HCT116 (cell line): ENCODE measurements around the gene GALNT14. TPM values are rescaled to one million over a fixed set of nuclear protein-coding genes. Genes with fewer than 3 reads are reported as not detected.

Experiments
- ATAC-seq: fragments of 200-7000 bp; cut with Tn5 transposase; 2 replicates; pipeline ENCODE4 v1.9.1; 2020; ENCODE audit warnings: mild to moderate bottlenecking, moderate library complexity
- BruUV-seq: library from RNA; stranded (reverse); fragments of 400-500 nt; replicated peaks from 2 replicates; lab custom pipeline; 2021; lab: Mats Ljungman, UMichigan
- CTCF ChIA-PET: fragments of 300-600 bp; sonication (Branson Sonifier 250); formaldehyde crosslinking; loops from one replicate; lab custom pipeline; 2021; ENCODE audit warnings: antibody characterized with exemption; lab: Charles Lee
- POLR2A ChIA-PET: fragments of 300-600, 350-600 bp; sonication (Branson Sonifier 250); formaldehyde crosslinking; loops from one replicate; lab custom pipeline; 2021; ENCODE audit warnings: antibody characterized with exemption; lab: Charles Lee
- RAD21 ChIA-PET, 2 experiments: fragments of 300-600 bp; sonication (Branson Sonifier 250); formaldehyde crosslinking; loops; one replicate each; lab custom pipeline; 2023; ENCODE audit warnings: low total read pairs in 2 of 2; ENCODE audit not compliant: uncharacterized antibody in 2 of 2, unreplicated experiment in 2 of 2, low non-redundant PET in 1 of 2; lab: Charles Lee
- DNase-seq: peaks from one replicate; pipeline ENCODE4 v3.0.0-alpha.2; 2010; ENCODE audit warnings: low read depth, low spot score
- H2AFZ ChIP-seq: fragments of 200-600 bp; shearing (Covaris generic), sonication (generic); 2 replicates; pipeline ENCODE4 v1.6.1; 2017; ENCODE audit warnings: low read depth, mixed run types, mixed read lengths, antibody characterized with exemption, low read length; ENCODE audit not compliant: poor library complexity, severe bottlenecking
- H3K27ac ChIP-seq: 2 replicates; pipeline ENCODE4 v1.5.1; 2012; ENCODE audit warnings: low read depth, low read length
- H3K27me3 ChIP-seq: fragments of 200-600 bp; sonication (generic); 2 replicates; pipeline ENCODE4 v1.6.1; 2016; ENCODE audit warnings: mixed run types, low read length, mixed read lengths; ENCODE audit not compliant: insufficient read depth
- H3K36me3 ChIP-seq, 2 experiments: fragments of 200-500 bp in 1 of 2; fragments of 200-600 bp in 1 of 2; sonication (Bioruptor generic) in 1 of 2; sonication (generic) in 1 of 2; 2 replicates each; pipeline versions ENCODE4 v1.5.1 to v1.6.1; 2014 to 2016; ENCODE audit warnings: low read length in 2 of 2, inconsistent platforms in 1 of 2, mixed read lengths in 1 of 2, mixed run types in 1 of 2; ENCODE audit not compliant: insufficient read depth in 2 of 2, control insufficient read depth in 1 of 2
- H3K4me1 ChIP-seq, 2 experiments: fragments of 200-600 bp in 1 of 2; sonication (generic) in 1 of 2; 2 replicates each; pipeline versions ENCODE4 v1.5.1 to v1.6.1; 2012 to 2017; ENCODE audit warnings: low read length in 2 of 2, inconsistent platforms in 1 of 2, mild to moderate bottlenecking in 1 of 2, mixed read lengths in 1 of 2, mixed run types in 1 of 2, moderate library complexity in 1 of 2; ENCODE audit not compliant: insufficient read depth in 2 of 2, control insufficient read depth in 1 of 2
- H3K4me2 ChIP-seq: fragments of 200-600 bp; sonication (generic); 2 replicates; pipeline ENCODE4 v1.6.1; 2017; ENCODE audit warnings: mixed run types, low read length, mixed read lengths
- H3K4me3 ChIP-seq, 2 experiments: fragments of 200-600 bp in 1 of 2; sonication (generic) in 1 of 2; replicated peaks in 1 of 2; 2 replicates each; pipeline ENCODE4 v1.5.1; 2011 to 2016; ENCODE audit warnings: low read length in 2 of 2, control low read depth in 1 of 2, low read depth in 1 of 2, mild to moderate bottlenecking in 1 of 2, mixed read lengths in 1 of 2, mixed run types in 1 of 2
- H3K79me2 ChIP-seq: fragments of 200-600 bp; sonication (generic); 2 replicates; pipeline ENCODE4 v1.6.1; 2017; ENCODE audit warnings: mild to moderate bottlenecking, mixed run types, low read length, moderate library complexity, mixed read lengths; ENCODE audit not compliant: insufficient read depth
- H3K9ac ChIP-seq: fragments of 200-600 bp; sonication (generic); 2 replicates; pipeline ENCODE4 v1.6.1; 2016; ENCODE audit warnings: low read length, mixed read lengths
- H3K9me2 ChIP-seq: fragments of 200-600 bp; sonication (generic), shearing (Covaris generic); 2 replicates; pipeline ENCODE4 v1.6.1; 2017; ENCODE audit warnings: mixed run types, mild to moderate bottlenecking, moderate library complexity; ENCODE audit not compliant: insufficient read depth
- H3K9me3 ChIP-seq, 2 experiments: fragments of 200-500 bp in 1 of 2; fragments of 200-600 bp in 1 of 2; sonication (Bioruptor generic) in 1 of 2; sonication (generic) in 1 of 2; 2 replicates each; pipeline ENCODE4 v1.6.1; 2014 to 2017; ENCODE audit warnings: low read length in 2 of 2, mixed read lengths in 2 of 2, inconsistent platforms in 1 of 2, low read depth in 1 of 2, mild to moderate bottlenecking in 1 of 2, mixed run types in 1 of 2, moderate library complexity in 1 of 2; ENCODE audit not compliant: control insufficient read depth in 1 of 2, insufficient read depth in 1 of 2
- H4K20me1 ChIP-seq: fragments of 200-600 bp; sonication (generic), shearing (Covaris generic); 2 replicates; pipeline ENCODE4 v1.6.1; 2017; ENCODE audit warnings: mixed run types, mild to moderate bottlenecking, moderate library complexity; ENCODE audit not compliant: insufficient read depth
- CBX3 ChIP-seq: IDR thresholded peaks from 2 replicates; pipeline ENCODE4 v1.6.1; 2012; ENCODE audit warnings: low read depth
- CEBPB ChIP-seq: IDR thresholded peaks from 2 replicates; pipeline ENCODE4 v1.6.1; 2012; ENCODE audit warnings: low read depth
- EGR1 ChIP-seq: IDR thresholded peaks from 2 replicates; pipeline ENCODE4 v1.6.1; 2012; ENCODE audit warnings: low read depth
- ELF1 ChIP-seq: IDR thresholded peaks from 2 replicates; pipeline ENCODE4 v1.6.1; 2012; ENCODE audit warnings: low read depth, borderline replicate concordance
- EZH2 ChIP-seq: fragments of 200-600 bp; sonication (generic); IDR thresholded peaks from 2 replicates; pipeline ENCODE4 v1.6.1; 2017; ENCODE audit warnings: antibody characterized with exemption, mixed run types
- JUND ChIP-seq: IDR thresholded peaks from 2 replicates; pipeline ENCODE4 v1.6.1; 2012
- POLR2A ChIP-seq: IDR thresholded peaks from 2 replicates; pipeline ENCODE4 v1.7.0; 2011; ENCODE audit warnings: borderline replicate concordance; ENCODE audit not compliant: insufficient read depth, insufficient read length; ENCODE audit errors: extremely low read depth
- POLR2AphosphoS5 ChIP-seq: IDR thresholded peaks from 2 replicates; pipeline ENCODE4 v1.6.1; 2011; ENCODE audit warnings: mild to moderate bottlenecking, low read depth, low read length, moderate library complexity
- RAD21 ChIP-seq: IDR thresholded peaks from 2 replicates; pipeline ENCODE4 v1.6.1; 2012; ENCODE audit warnings: low read depth, mild to moderate bottlenecking
- SIN3A ChIP-seq: IDR thresholded peaks from 2 replicates; pipeline ENCODE4 v1.6.1; 2012; ENCODE audit warnings: low read depth
- SP1 ChIP-seq: IDR thresholded peaks from 2 replicates; pipeline ENCODE4 v1.6.1; 2012; ENCODE audit warnings: low read depth
- YY1 ChIP-seq: IDR thresholded peaks from 2 replicates; pipeline ENCODE4 v1.6.1; 2011; ENCODE audit warnings: low read length, low read depth, moderate library complexity, mild to moderate bottlenecking; ENCODE audit not compliant: insufficient replicate concordance; ENCODE audit errors: extremely low read depth
- ZFX ChIP-seq: fragments of 450-650 bp; IDR thresholded peaks from 2 replicates; pipeline ENCODE4 v1.6.1; 2017
- ZNF274 ChIP-seq: fragments of 200-500 bp; sonication (Bioruptor generic); IDR thresholded peaks from 2 replicates; pipeline ENCODE4 v1.6.1; 2014; ENCODE audit warnings: mild to moderate bottlenecking, low read depth, low read length, inconsistent platforms
- intact Hi-C: fragments of 100-400 bp; cut with micrococcal nuclease; formaldehyde crosslinking; loops from 2 replicates; pipeline ENCODE4 v1.10.0; 2022
- total RNA-seq: library from RNA; stranded (reverse); gene quantifications from one replicate; pipeline ENCODE4 v1.2.1, GENCODE V29; 2021; ENCODE audit not compliant: unreplicated experiment
- TF ChIP-seq, protein P1 (sequence below): IDR thresholded peaks from 2 replicates; pipeline ENCODE4 v1.6.1; 2012
- TF ChIP-seq, protein P2 (sequence below), 3 experiments: fragments of 200-600 bp in 1 of 3; sonication (generic) in 1 of 3; IDR thresholded peaks in 2 of 3; conservative IDR thresholded peaks in 1 of 3; 2 replicates each; pipeline ENCODE4 v1.5.1; 2012 to 2017; ENCODE audit warnings: low read depth in 2 of 3, low read length in 2 of 3, antibody characterized with exemption in 1 of 3, borderline replicate concordance in 1 of 3, control low read depth in 1 of 3, mild to moderate bottlenecking in 1 of 3, mixed read lengths in 1 of 3, mixed run types in 1 of 3, moderate library complexity in 1 of 3; ENCODE audit not compliant: insufficient read depth in 1 of 3
- TF ChIP-seq, protein P3 (sequence below): IDR thresholded peaks from 2 replicates; pipeline ENCODE4 v1.6.1; 2012; ENCODE audit warnings: low read depth
- TF ChIP-seq, protein P4 (sequence below): IDR thresholded peaks from 2 replicates; pipeline ENCODE4 v1.6.1; 2012

Gene GALNT14
- total RNA-seq, 1 experiment from 2014 or later: 11.2 TPM

DNA sequence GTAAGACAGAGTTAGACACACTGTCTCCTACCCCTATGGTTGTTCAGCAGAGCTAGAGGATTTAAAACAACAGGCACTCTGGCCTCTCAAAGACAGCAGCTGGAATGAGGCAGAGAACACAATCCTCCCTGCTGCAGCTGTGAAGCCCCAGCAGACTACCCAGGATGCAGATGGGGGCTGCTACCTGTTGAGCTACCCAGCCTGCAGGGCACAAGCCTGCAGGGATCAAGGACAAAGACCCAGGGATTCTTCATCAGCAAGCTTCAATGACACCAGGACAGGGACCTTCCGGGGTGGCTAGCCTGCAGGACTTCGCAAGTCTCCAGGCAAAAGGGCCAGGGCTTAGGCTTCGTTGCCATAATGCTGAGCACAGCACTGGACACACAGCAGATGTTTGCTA lies 27.2 kb downstream of the GALNT14 start:
- Histone ChIP-seq H3K27ac (no peak overlapping the region), H3K4me2 (no peak overlapping the region), H3K27me3 (no peaks in the 10 kb centered on the region), H3K9me2 (no peaks in the 10 kb centered on the region), H3K9me3 (no peaks in the 10 kb centered on the region), H4K20me1 (no peaks in the 10 kb centered on the region; the same call in 1 of the 2 replicates), H3K79me2 (no peaks in the 10 kb centered on the region), H3K4me1 (no peaks in the 10 kb centered on the region), H3K36me3 (no peaks in the 10 kb centered on the region), H2AFZ (no peak overlapping the region), H3K4me3 (no peak overlapping the region), H3K9ac (no peak overlapping the region)
- ATAC-seq: no peak
- CTCF ChIA-PET: no interaction called here
- intact Hi-C loops: no loop called here
- no TSS peak for BruUV-seq
- RAD21 ChIA-PET: no interaction called here
- no peak for TF ChIP-seq ELF1
- POLR2A ChIA-PET: no interaction called here
- no peak for DNase-seq

DNA sequence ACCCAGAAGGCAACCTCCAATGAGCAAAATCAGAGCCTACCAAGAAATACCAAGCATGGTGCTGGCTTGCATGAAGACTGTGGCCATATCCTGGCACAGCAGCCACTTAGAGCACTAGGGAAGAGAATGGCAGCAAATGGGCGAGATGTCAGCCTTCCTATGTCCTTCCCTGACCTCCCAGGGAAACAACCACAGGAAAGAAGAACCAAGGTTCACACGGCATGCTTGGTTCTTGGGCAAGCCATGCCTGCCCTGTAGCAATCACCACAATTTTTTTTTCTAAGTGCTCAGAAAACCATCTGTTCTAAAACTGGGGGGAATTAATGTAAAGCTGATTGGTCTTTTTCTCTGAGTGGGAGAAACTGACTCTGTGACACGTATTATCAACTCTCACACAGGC lies 27.8 kb downstream of the GALNT14 start:
- DNase-seq (no peak), ATAC-seq (no peak)
- no peak overlapping the region for H3K9ac ChIP-seq
- ChIA-PET RAD21 (no interaction called here), CTCF (no interaction called here), POLR2A (no interaction called here)
- H3K27ac ChIP-seq: no peak overlapping the region
- H4K20me1 ChIP-seq: no peaks in the 10 kb centered on the region
- intact Hi-C loops: no loop called here
- no peaks in the 10 kb centered on the region for H3K27me3 ChIP-seq
- H3K4me3 ChIP-seq: no peak overlapping the region
- H2AFZ ChIP-seq: no peak overlapping the region
- H3K9me3 ChIP-seq: no peaks in the 10 kb centered on the region
- H3K4me2 ChIP-seq: no peak overlapping the region
- H3K79me2 ChIP-seq: no peaks in the 10 kb centered on the region
- no peaks in the 10 kb centered on the region for H3K9me2 ChIP-seq
- BruUV-seq: no TSS peak
- no peaks in the 10 kb centered on the region for H3K4me1 ChIP-seq
- no peaks in the 10 kb centered on the region for H3K36me3 ChIP-seq
- TF ChIP-seq EZH2: no peak
- TF ChIP-seq, protein P1, sequence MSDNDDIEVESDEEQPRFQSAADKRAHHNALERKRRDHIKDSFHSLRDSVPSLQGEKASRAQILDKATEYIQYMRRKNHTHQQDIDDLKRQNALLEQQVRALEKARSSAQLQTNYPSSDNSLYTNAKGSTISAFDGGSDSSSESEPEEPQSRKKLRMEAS: no peak
- TF ChIP-seq RAD21: no peak
- no peak for TF ChIP-seq CBX3
- TF ChIP-seq, protein P2, sequence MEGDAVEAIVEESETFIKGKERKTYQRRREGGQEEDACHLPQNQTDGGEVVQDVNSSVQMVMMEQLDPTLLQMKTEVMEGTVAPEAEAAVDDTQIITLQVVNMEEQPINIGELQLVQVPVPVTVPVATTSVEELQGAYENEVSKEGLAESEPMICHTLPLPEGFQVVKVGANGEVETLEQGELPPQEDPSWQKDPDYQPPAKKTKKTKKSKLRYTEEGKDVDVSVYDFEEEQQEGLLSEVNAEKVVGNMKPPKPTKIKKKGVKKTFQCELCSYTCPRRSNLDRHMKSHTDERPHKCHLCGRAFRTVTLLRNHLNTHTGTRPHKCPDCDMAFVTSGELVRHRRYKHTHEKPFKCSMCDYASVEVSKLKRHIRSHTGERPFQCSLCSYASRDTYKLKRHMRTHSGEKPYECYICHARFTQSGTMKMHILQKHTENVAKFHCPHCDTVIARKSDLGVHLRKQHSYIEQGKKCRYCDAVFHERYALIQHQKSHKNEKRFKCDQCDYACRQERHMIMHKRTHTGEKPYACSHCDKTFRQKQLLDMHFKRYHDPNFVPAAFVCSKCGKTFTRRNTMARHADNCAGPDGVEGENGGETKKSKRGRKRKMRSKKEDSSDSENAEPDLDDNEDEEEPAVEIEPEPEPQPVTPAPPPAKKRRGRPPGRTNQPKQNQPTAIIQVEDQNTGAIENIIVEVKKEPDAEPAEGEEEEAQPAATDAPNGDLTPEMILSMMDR (IDR thresholded peaks at IDR 0.05 in 2 of 3, conservative IDR thresholded peaks at IDR 0.05 in 1 of 3; ENCODE audit: borderline replicate concordance in 1 of 3, insufficient read depth in 1 of 3, low read depth in 2 of 3, low read length in 2 of 3): no peak
- TF ChIP-seq, protein P3, sequence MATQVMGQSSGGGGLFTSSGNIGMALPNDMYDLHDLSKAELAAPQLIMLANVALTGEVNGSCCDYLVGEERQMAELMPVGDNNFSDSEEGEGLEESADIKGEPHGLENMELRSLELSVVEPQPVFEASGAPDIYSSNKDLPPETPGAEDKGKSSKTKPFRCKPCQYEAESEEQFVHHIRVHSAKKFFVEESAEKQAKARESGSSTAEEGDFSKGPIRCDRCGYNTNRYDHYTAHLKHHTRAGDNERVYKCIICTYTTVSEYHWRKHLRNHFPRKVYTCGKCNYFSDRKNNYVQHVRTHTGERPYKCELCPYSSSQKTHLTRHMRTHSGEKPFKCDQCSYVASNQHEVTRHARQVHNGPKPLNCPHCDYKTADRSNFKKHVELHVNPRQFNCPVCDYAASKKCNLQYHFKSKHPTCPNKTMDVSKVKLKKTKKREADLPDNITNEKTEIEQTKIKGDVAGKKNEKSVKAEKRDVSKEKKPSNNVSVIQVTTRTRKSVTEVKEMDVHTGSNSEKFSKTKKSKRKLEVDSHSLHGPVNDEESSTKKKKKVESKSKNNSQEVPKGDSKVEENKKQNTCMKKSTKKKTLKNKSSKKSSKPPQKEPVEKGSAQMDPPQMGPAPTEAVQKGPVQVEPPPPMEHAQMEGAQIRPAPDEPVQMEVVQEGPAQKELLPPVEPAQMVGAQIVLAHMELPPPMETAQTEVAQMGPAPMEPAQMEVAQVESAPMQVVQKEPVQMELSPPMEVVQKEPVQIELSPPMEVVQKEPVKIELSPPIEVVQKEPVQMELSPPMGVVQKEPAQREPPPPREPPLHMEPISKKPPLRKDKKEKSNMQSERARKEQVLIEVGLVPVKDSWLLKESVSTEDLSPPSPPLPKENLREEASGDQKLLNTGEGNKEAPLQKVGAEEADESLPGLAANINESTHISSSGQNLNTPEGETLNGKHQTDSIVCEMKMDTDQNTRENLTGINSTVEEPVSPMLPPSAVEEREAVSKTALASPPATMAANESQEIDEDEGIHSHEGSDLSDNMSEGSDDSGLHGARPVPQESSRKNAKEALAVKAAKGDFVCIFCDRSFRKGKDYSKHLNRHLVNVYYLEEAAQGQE: no peak
- TF ChIP-seq, protein P4, sequence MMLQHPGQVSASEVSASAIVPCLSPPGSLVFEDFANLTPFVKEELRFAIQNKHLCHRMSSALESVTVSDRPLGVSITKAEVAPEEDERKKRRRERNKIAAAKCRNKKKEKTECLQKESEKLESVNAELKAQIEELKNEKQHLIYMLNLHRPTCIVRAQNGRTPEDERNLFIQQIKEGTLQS: no peak
- TF ChIP-seq POLR2A: no peak
- no peak for TF ChIP-seq SP1
- TF ChIP-seq EGR1: no peak
- no peak for TF ChIP-seq ZNF274
- no peak for TF ChIP-seq YY1
- TF ChIP-seq CEBPB: no peak
- TF ChIP-seq JUND: no peak
- TF ChIP-seq ZFX: no peak
- TF ChIP-seq POLR2AphosphoS5: no peak
- TF ChIP-seq SIN3A: no peak
